EL (cell line): ENCODE results near the gene GLB1L2.
"Not testable (repeated sequence)": the region's sequence is repeated elsewhere in the genome, so short reads cannot be mapped to it uniquely, and the experiment has no call there.

Experiments used
- DNase-seq: peaks from one replicate; pipeline ENCODE4 v3.0.0-alpha.2; 2016

Gene GLB1L2

GRCh38 chr11:134330611-134331353 is 1.0 kb upstream of the GLB1L2 start:
- no peak for DNase-seq

- no peak for DNase-seq
These were observed 422 bp downstream of the GLB1L2 start for GRCh38 chr11:134332189-134332631.

GRCh38 chr11:134332782-134333181 is 994 bp downstream of the GLB1L2 start:
- DNase-seq = no peak

DNA sequence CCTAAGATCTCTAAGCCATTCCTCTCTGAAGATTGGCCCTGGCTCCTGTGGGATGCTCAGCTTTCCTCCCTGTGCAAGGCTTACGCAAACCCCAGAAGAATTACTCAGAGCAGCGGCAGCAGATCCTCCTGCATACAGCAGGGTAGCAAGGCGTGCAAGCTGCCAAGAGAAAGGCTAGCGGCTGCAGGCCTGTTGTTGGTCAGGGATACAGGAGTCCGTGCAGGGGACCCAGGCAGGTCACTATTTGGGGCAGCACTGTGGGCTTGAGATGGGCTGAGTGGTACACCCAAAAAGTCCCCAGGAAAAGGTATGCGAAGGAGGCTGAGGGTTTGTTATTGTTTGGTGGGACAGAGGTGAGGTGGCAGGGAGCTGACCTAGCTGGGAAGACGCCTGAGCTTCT is 1.5 kb downstream of the GLB1L2 start:
- DNase-seq = no peak

DNA sequence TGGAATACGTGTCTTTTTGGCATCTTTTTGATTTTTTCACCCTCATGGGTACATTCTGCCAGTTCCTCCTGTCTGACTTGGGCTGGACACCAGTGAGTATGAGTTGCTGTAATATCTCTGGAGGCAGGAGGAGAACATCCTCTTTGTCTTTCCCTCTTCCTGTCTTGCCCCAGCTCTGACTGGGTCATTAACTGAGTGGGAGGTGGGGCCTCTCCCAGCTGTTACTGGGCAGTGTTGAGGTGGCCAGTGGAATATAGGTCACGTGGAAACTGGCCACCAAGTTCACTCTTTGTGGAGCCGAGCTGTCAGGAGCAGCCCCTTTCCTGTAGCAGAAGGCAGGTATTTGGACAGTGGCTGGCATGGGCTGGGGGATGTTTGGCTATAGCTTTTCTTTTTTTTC is 2.2 kb downstream of the GLB1L2 start:
- no peak for DNase-seq

GRCh38 chr11:134334796-134335571 is 3.2 kb downstream of the GLB1L2 start:
- no peak for DNase-seq

GRCh38 chr11:134337051-134337450 is 5.3 kb downstream of the GLB1L2 start:
- DNase-seq = no peak

GRCh38 chr11:134338068-134338467 is 6.3 kb downstream of the GLB1L2 start:
- no peak for DNase-seq

DNA sequence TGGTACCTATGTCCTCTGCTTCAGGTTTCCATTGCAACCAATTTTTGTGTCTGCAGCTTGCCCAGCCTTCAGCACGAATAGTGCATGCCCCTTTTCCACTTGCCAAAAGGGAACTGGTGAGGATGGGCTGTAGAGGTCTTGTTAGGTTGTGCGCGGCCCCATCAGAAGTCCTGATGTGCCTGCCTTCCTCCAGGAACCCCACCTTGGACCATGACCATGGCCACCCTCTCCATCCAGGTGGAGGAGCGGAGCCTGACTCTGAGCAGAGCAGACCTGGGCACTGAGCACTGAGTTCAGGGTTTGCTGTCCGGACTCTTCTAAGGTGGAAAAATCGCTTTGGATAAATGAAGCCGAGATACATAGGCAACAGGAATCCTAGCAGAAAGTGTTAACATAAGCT is 6.9 kb downstream of the GLB1L2 start:
- DNase-seq = no peak

- DNase-seq = no peak
These were observed 8.0 kb downstream of the GLB1L2 start for GRCh38 chr11:134339756-134340155.

GRCh38 chr11:134340354-134340964 is 8.7 kb downstream of the GLB1L2 start:
- DNase-seq = no peak

DNA sequence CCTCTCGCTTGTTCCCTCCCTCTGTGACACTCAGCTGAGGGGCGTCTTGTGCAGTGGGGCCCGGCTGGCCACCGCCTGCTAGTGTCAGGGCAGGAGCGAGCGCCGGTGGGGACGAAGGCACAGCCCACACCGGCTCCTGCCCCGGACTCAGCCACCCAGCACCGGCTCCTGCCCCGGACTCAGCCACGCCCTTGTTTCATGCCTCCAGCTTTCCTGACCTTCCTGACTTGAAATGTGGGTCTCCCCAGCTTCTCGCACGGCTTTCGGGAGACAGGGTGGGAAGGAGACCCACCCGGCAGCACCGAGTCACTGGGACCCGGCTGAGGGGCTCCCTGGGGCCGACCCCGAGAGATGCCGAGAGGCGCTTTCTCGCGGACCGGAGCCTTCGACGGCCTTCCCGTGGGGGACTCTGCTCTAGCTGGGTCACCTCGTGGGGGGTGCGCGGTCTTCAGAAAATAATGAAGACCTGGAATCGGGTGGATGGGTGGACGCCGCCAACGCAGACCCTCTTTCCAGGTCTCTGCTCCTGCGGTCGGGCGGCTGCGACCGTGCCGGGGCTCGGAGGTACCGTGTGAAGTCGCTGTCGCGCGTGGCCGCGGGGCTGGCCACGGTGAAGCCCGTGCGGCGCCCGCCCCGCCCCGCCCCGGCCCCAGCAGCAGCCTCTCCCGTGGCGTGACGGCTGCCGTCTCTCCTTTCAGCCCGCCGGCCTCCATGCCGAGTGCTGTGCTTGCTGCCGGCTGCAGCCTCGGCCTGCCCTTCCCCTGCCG is 10.2 kb downstream of the GLB1L2 start:
- DNase-seq = no peak

DNA sequence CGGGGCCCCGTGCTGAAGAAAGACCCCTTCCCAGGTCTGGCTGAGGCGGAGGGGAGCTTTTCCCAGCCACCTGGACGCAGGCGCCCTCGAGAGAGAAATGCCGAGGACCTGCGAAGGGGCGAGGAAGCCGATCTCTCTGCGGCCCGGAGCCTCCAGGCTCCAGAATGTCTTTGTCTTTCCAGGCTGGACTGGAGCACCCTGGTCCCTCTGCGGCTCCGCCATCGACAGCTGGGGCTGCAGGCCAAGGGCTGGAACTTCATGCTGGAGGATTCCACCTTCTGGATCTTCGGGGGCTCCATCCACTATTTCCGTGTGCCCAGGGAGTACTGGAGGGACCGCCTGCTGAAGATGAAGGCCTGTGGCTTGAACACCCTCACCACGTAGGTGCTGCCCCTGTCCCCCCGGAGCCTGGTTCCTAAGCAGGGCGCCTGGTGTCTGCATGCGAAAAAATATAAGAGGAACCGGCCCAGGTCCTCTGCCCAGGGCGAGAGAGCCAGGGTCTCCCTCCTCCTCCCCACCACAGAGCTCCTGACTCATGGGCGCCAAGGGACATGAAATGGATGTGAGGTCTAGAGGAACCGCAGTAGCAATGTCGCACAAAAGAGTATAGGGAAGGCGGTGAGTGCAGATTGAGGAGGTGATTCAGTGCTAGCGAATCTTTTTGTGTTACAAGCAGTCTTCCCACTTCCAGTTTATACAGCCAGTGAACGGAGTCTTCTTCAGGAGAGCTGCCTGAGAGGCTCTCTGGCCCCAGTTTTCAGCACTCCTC is 11.0 kb downstream of the GLB1L2 start:
- DNase-seq = no peak

DNA sequence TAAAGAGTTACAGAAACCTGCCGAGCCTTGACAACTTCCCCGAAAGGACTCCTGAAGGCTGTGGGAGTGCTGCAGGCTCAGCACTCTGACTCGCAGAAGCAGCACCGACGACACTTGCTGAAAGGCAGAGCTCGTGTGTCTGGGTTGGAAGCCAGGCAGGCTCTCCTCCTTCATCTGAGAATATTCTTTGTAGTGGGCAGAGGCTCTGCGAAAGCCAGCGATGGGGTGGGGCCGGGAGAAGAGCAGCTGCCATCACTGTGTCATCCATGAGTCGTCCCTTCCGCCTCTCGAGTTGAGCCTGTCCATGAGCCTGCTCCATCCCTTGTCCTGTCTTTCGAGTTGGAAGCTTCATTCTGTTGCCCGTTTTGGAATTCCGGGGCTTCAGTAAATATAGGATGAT is 11.9 kb downstream of the GLB1L2 start:
- DNase-seq = no peak

DNA sequence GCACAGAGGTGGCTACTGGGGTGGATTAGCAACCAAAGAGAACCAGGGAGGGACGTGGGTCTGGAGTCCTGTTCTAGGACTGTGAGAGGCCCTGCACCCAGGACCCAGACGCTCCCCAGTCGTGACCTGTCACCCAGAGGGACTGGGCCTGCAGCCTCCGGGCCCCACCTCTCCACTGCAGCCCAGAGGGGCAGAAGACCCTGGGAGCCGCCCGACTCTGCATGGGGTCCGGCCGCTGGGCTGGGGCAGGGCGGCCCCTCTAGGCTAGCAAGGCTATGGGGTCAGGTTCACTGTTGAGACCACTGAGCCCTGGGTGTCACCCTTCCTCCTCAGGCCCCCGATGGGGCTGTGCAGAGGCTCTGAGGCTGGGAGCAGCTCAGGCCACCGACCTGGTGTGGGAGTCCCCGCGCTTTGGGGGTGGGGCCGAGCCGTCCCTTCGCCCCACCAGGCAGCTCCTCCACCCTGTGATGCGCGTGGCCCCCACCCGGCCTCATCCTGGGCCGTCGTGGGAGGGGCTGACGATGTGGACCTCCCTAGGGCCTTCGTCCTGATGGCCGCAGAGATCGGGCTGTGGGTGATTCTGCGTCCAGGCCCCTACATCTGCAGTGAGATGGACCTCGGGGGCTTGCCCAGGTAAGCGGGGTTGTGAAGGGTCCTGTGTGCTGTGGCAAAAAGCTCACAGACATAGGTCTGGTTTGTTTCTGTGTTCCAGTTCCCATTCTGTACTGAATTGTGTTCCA is 12.9 kb downstream of the GLB1L2 start:
- DNase-seq = not testable (repeated sequence)

DNA sequence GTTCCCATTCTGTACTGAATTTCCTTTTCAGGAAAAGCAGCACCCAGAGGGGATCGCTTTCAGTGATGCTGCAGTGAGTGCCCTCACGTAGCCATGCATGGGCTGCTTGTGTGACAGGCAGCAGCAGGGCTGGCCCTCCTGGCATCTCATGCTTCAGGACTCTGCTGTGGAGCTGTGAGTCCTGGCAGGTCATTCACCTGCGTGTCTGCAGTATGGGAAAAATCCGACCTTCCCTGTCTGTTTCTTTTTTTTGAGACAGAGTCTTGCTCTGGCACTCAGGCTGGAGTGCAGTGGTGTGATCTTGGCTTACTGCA is 13.4 kb downstream of the GLB1L2 start:
- no peak for DNase-seq

- no peak for DNase-seq
These were observed 14.6 kb downstream of the GLB1L2 start for GRCh38 chr11:134346101-134346975.

- no peak for DNase-seq
These were observed 15.2 kb downstream of the GLB1L2 start for GRCh38 chr11:134346976-134347350.

DNA sequence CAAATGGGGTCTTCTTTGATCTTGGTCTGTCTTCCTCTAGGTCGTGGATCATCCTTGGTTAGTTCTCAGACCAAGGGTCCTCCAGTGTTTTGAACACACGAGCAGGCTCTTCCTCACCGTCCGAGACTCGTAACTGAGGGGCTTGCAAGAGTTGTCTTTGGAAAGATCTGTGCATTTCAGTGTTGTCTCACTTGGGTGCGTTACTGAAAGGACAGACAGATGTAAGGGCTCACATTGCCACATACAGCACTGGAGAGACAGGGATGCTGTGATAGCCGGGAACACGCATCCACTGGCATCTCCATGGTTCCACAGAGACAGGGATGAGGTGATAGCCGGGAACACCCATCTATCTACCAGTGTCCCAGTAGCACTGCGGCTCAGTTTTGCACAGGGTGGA is 15.7 kb downstream of the GLB1L2 start:
- DNase-seq = no peak

GRCh38 chr11:134349109-134349801 is 17.5 kb downstream of the GLB1L2 start:
- no peak for DNase-seq
